Measurements from ENCODE around the gene NELFE.
A peak's percentile ranks its signal among the peaks of the same experiment; 100 is the strongest.
"Not testable (repeated sequence)": the region's sequence is repeated elsewhere in the genome, so short reads cannot be mapped to it uniquely, and the experiment has no call there.

Gene NELFE

GRCh38 chr6:31935021-31935420 is 23.8 kb downstream of the NELFE start:
- no peak for TF ChIP-seq MYC (IDR thresholded peaks at IDR 0.05; ENCODE audit: low read depth, low read length)
- no peak for TF ChIP-seq MAX (IDR thresholded peaks at IDR 0.05; ENCODE audit: low read depth, low read length)
- TF ChIP-seq POLR2A (IDR thresholded peaks at IDR 0.05; ENCODE audit: extremely low read depth, insufficient read length), result no peak
- no peak for TF ChIP-seq CTCF (IDR thresholded peaks at IDR 0.05; ENCODE audit: low read depth, low read length)
- H3K4me3 ChIP-seq (ENCODE audit: low read depth, low read length), result no peak overlapping the region
- peak; percentile 28 for DNase-seq (ENCODE audit: low read depth)

GRCh38 chr6:31933537-31933936 is 25.2 kb downstream of the NELFE start:
- no peak overlapping the region for H3K4me3 ChIP-seq (ENCODE audit: low read depth, low read length)
- DNase-seq (ENCODE audit: low read depth), result no peak
- TF ChIP-seq POLR2A (IDR thresholded peaks at IDR 0.05; ENCODE audit: extremely low read depth, insufficient read length), result no peak
- no peak for TF ChIP-seq CTCF (IDR thresholded peaks at IDR 0.05; ENCODE audit: low read depth, low read length)
- TF ChIP-seq MYC (IDR thresholded peaks at IDR 0.05; ENCODE audit: low read depth, low read length), result no peak
- no peak for TF ChIP-seq MAX (IDR thresholded peaks at IDR 0.05; ENCODE audit: low read depth, low read length)

- DNase-seq (ENCODE audit: low read depth); H3K4me3 ChIP-seq (ENCODE audit: low read depth, low read length): not testable (repeated sequence)
Observed at GRCh38 chr6:31932137-31932536, 26.6 kb downstream of the NELFE start.

GRCh38 chr6:31930962-31931361 is 27.8 kb downstream of the NELFE start:
- H3K4me3 ChIP-seq (ENCODE audit: low read depth, low read length), result no peak overlapping the region
- no peak for TF ChIP-seq MYC (IDR thresholded peaks at IDR 0.05; ENCODE audit: low read depth, low read length)
- no peak for TF ChIP-seq MAX (IDR thresholded peaks at IDR 0.05; ENCODE audit: low read depth, low read length)
- TF ChIP-seq POLR2A (IDR thresholded peaks at IDR 0.05; ENCODE audit: extremely low read depth, insufficient read length), result no peak
- no peak for TF ChIP-seq CTCF (IDR thresholded peaks at IDR 0.05; ENCODE audit: low read depth, low read length)
- DNase-seq (ENCODE audit: low read depth), result no peak

- DNase-seq (ENCODE audit: low read depth), result no peak
- no peak for TF ChIP-seq POLR2A (IDR thresholded peaks at IDR 0.05; ENCODE audit: extremely low read depth, insufficient read length)
- no peak for TF ChIP-seq MYC (IDR thresholded peaks at IDR 0.05; ENCODE audit: low read depth, low read length)
- TF ChIP-seq MAX (IDR thresholded peaks at IDR 0.05; ENCODE audit: low read depth, low read length), result no peak
- TF ChIP-seq CTCF (IDR thresholded peaks at IDR 0.05; ENCODE audit: low read depth, low read length), result no peak
- no peak overlapping the region for H3K4me3 ChIP-seq (ENCODE audit: low read depth, low read length)
Observed at GRCh38 chr6:31928672-31928939, 30.2 kb downstream of the NELFE start.

GRCh38 chr6:31927863-31928671 is 30.7 kb downstream of the NELFE start:
- TF ChIP-seq POLR2A (IDR thresholded peaks at IDR 0.05; ENCODE audit: extremely low read depth, insufficient read length) (no peak), MAX (IDR thresholded peaks at IDR 0.05; ENCODE audit: low read depth, low read length) (no peak), MYC (IDR thresholded peaks at IDR 0.05; ENCODE audit: low read depth, low read length) (no peak), CTCF (IDR thresholded peaks at IDR 0.05; ENCODE audit: low read depth, low read length) (no peak)
- DNase-seq (ENCODE audit: low read depth), result no peak
- H3K4me3 ChIP-seq (ENCODE audit: low read depth, low read length), result no peak overlapping the region
